ENCODE results near the gene GZF1.

DNA sequence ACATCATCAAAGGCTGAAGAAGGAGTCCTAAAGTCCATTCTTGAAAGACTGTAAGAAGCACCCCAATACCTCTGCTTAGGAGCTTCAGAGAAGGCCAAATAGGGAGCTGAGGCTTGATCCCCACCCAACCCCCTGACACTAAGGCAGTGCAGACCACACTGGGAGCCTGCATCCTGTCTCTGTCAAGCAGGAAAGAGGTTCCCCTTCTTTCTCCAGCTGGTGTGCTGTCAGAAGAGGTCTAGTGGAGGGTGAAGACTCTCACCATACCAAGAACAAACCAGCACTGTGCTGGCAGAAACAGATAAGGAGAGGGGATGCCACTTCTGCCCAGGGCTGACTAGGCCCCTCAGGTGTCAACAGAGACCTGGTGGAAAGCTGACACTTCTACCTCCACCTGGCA, 19.9 kb downstream of the GZF1 start:
- TF ChIP-seq POLR2A (IDR thresholded peaks at IDR 0.05; ENCODE audit: extremely low read depth, insufficient read length): no peak
- TF ChIP-seq, protein P1, sequence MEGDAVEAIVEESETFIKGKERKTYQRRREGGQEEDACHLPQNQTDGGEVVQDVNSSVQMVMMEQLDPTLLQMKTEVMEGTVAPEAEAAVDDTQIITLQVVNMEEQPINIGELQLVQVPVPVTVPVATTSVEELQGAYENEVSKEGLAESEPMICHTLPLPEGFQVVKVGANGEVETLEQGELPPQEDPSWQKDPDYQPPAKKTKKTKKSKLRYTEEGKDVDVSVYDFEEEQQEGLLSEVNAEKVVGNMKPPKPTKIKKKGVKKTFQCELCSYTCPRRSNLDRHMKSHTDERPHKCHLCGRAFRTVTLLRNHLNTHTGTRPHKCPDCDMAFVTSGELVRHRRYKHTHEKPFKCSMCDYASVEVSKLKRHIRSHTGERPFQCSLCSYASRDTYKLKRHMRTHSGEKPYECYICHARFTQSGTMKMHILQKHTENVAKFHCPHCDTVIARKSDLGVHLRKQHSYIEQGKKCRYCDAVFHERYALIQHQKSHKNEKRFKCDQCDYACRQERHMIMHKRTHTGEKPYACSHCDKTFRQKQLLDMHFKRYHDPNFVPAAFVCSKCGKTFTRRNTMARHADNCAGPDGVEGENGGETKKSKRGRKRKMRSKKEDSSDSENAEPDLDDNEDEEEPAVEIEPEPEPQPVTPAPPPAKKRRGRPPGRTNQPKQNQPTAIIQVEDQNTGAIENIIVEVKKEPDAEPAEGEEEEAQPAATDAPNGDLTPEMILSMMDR (IDR thresholded peaks at IDR 0.05; ENCODE audit: low read depth, low read length): no peak
